ENCODE data around the gene TANC1. TPM values are rescaled to one million over a fixed set of nuclear protein-coding genes. Genes with fewer than 3 reads are reported as not detected.
A peak's percentile ranks its signal among the peaks of the same experiment; 100 is the strongest.

TANC1 gene
- total and polyA plus RNA-seq, 2 experiments from 2014 or later, result 2.8 to 9.5 TPM

DNA sequence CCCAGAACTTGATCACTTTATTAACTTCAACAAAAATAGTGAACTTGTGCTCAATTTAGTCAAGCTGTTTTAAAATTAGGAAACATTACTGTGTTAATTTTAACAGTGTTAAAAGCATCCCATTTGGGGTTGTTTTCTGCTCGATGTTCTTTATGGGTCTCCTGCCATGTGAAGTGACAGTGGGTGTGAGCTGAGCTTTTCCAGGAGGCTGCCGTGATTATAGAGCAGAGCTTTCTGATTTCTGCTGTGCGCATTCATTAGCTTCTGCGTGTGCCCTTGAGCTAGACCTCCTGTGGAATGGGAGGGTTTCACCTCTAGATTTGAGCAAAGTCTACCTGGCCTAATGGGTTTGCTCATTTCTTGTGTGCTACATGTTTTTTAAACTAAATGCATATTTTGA lies 196.6 kb downstream of the TANC1 start (continued):
- TF ChIP-seq, protein P1, sequence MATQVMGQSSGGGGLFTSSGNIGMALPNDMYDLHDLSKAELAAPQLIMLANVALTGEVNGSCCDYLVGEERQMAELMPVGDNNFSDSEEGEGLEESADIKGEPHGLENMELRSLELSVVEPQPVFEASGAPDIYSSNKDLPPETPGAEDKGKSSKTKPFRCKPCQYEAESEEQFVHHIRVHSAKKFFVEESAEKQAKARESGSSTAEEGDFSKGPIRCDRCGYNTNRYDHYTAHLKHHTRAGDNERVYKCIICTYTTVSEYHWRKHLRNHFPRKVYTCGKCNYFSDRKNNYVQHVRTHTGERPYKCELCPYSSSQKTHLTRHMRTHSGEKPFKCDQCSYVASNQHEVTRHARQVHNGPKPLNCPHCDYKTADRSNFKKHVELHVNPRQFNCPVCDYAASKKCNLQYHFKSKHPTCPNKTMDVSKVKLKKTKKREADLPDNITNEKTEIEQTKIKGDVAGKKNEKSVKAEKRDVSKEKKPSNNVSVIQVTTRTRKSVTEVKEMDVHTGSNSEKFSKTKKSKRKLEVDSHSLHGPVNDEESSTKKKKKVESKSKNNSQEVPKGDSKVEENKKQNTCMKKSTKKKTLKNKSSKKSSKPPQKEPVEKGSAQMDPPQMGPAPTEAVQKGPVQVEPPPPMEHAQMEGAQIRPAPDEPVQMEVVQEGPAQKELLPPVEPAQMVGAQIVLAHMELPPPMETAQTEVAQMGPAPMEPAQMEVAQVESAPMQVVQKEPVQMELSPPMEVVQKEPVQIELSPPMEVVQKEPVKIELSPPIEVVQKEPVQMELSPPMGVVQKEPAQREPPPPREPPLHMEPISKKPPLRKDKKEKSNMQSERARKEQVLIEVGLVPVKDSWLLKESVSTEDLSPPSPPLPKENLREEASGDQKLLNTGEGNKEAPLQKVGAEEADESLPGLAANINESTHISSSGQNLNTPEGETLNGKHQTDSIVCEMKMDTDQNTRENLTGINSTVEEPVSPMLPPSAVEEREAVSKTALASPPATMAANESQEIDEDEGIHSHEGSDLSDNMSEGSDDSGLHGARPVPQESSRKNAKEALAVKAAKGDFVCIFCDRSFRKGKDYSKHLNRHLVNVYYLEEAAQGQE (IDR thresholded peaks at IDR 0.05; ENCODE audit: unreplicated experiment), result no peak
- TF ChIP-seq ZNF331 (CRISPR knock-in tag; IDR thresholded peaks at IDR 0.05; ENCODE audit: low read depth), result no peak
- no peak for TF ChIP-seq POLR2AphosphoS5 (IDR thresholded peaks at IDR 0.05; ENCODE audit: low read depth)

DNA sequence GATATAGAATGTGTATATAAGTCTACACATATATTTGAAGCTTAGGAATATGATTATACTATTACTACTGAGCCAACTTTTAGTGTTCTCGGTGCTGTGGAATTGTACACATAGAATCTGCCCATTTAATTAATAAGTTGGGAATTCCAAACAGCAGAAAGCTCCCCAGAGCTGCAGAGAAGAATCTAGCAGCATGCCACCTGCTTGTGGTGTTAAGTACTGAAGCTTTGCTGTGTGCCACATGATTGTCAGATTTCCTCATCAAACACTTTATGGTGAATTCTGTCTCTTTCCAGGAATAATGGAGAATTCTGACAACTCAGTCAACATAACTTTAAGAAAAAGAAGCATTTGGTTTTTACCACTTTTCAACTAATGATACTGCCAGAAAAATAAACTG lies 200.3 kb downstream of the TANC1 start:
- no peaks in the 10 kb centered on the region for H3K9me3 Mint-ChIP-seq
- no peak overlapping the region for H3K4me3 Mint-ChIP-seq
- no peaks in the 10 kb centered on the region for H4K20me1 ChIP-seq (replicated peaks; ENCODE audit: insufficient read depth)
- H3K27me3 ChIP-seq (ENCODE audit: insufficient read depth), result no peaks in the 10 kb centered on the region
- H3F3A ChIP-seq (replicated peaks; ENCODE audit: low read depth), result no peaks in the 10 kb centered on the region
- no peaks in the 10 kb centered on the region for H3K4me1 Mint-ChIP-seq
- TF ChIP-seq CREB1 (CRISPR knock-in tag; IDR thresholded peaks at IDR 0.05; ENCODE audit: low read depth), result no peak
- TF ChIP-seq, protein P1 (IDR thresholded peaks at IDR 0.05; ENCODE audit: unreplicated experiment), result no peak
- TF ChIP-seq, protein P2, sequence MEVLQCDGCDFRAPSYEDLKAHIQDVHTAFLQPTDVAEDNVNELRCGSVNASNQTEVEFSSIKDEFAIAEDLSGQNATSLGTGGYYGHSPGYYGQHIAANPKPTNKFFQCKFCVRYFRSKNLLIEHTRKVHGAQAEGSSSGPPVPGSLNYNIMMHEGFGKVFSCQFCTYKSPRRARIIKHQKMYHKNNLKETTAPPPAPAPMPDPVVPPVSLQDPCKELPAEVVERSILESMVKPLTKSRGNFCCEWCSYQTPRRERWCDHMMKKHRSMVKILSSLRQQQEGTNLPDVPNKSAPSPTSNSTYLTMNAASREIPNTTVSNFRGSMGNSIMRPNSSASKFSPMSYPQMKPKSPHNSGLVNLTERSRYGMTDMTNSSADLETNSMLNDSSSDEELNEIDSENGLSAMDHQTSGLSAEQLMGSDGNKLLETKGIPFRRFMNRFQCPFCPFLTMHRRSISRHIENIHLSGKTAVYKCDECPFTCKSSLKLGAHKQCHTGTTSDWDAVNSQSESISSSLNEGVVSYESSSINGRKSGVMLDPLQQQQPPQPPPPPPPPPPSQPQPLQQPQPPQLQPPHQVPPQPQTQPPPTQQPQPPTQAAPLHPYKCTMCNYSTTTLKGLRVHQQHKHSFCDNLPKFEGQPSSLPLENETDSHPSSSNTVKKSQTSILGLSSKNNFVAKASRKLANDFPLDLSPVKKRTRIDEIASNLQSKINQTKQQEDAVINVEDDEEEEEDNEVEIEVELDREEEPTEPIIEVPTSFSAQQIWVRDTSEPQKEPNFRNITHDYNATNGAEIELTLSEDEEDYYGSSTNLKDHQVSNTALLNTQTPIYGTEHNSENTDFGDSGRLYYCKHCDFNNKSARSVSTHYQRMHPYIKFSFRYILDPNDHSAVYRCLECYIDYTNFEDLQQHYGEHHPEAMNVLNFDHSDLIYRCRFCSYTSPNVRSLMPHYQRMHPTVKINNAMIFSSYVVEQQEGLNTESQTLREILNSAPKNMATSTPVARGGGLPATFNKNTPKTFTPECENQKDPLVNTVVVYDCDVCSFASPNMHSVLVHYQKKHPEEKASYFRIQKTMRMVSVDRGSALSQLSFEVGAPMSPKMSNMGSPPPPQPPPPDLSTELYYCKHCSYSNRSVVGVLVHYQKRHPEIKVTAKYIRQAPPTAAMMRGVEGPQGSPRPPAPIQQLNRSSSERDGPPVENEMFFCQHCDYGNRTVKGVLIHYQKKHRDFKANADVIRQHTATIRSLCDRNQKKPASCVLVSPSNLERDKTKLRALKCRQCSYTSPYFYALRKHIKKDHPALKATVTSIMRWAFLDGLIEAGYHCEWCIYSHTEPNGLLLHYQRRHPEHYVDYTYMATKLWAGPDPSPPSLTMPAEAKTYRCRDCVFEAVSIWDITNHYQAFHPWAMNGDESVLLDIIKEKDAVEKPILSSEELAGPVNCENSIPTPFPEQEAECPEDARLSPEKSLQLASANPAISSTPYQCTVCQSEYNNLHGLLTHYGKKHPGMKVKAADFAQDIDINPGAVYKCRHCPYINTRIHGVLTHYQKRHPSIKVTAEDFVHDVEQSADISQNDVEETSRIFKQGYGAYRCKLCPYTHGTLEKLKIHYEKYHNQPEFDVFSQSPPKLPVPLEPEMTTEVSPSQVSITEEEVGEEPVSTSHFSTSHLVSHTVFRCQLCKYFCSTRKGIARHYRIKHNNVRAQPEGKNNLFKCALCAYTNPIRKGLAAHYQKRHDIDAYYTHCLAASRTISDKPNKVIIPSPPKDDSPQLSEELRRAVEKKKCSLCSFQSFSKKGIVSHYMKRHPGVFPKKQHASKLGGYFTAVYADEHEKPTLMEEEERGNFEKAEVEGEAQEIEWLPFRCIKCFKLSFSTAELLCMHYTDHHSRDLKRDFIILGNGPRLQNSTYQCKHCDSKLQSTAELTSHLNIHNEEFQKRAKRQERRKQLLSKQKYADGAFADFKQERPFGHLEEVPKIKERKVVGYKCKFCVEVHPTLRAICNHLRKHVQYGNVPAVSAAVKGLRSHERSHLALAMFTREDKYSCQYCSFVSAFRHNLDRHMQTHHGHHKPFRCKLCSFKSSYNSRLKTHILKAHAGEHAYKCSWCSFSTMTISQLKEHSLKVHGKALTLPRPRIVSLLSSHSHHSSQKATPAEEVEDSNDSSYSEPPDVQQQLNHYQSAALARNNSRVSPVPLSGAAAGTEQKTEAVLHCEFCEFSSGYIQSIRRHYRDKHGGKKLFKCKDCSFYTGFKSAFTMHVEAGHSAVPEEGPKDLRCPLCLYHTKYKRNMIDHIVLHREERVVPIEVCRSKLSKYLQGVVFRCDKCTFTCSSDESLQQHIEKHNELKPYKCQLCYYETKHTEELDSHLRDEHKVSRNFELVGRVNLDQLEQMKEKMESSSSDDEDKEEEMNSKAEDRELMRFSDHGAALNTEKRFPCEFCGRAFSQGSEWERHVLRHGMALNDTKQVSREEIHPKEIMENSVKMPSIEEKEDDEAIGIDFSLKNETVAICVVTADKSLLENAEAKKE (CRISPR knock-in tag; IDR thresholded peaks at IDR 0.05), result no peak
- TF ChIP-seq, protein P3, sequence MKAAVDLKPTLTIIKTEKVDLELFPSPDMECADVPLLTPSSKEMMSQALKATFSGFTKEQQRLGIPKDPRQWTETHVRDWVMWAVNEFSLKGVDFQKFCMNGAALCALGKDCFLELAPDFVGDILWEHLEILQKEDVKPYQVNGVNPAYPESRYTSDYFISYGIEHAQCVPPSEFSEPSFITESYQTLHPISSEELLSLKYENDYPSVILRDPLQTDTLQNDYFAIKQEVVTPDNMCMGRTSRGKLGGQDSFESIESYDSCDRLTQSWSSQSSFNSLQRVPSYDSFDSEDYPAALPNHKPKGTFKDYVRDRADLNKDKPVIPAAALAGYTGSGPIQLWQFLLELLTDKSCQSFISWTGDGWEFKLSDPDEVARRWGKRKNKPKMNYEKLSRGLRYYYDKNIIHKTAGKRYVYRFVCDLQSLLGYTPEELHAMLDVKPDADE (IDR thresholded peaks at IDR 0.05), result no peak
- TF ChIP-seq, protein P4, sequence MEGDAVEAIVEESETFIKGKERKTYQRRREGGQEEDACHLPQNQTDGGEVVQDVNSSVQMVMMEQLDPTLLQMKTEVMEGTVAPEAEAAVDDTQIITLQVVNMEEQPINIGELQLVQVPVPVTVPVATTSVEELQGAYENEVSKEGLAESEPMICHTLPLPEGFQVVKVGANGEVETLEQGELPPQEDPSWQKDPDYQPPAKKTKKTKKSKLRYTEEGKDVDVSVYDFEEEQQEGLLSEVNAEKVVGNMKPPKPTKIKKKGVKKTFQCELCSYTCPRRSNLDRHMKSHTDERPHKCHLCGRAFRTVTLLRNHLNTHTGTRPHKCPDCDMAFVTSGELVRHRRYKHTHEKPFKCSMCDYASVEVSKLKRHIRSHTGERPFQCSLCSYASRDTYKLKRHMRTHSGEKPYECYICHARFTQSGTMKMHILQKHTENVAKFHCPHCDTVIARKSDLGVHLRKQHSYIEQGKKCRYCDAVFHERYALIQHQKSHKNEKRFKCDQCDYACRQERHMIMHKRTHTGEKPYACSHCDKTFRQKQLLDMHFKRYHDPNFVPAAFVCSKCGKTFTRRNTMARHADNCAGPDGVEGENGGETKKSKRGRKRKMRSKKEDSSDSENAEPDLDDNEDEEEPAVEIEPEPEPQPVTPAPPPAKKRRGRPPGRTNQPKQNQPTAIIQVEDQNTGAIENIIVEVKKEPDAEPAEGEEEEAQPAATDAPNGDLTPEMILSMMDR (conservative IDR thresholded peaks at IDR 0.05; ENCODE audit: low read depth in 2 of 2), result peak; percentile 9 to 28; a peak in 1 of 4 replicates
- TF ChIP-seq STAT1 (IDR thresholded peaks at IDR 0.05; ENCODE audit: unreplicated experiment), result no peak
- no peak for TF ChIP-seq POLR2AphosphoS5 (IDR thresholded peaks at IDR 0.05; ENCODE audit: low read depth)
- DNase-seq (ENCODE audit: low spot score), result peak; percentile 21
- H3K27ac Mint-ChIP-seq, result no peak overlapping the region
- no peak overlapping the region for H3K4me2 ChIP-seq
- no peaks in the 10 kb centered on the region for H3K36me3 ChIP-seq (ENCODE audit: insufficient read depth)
- H3K27me3 Mint-ChIP-seq (ENCODE audit: insufficient read depth, low read depth, poor library complexity), result no peaks in the 10 kb centered on the region
- H3K4me1 ChIP-seq (ENCODE audit: insufficient read depth), result no peaks in the 10 kb centered on the region
- H3K27ac ChIP-seq (ENCODE audit: low read depth), result no peak overlapping the region
- no peak for ATAC-seq
- H3K9me2 ChIP-seq (ENCODE audit: insufficient read depth), result no peaks in the 10 kb centered on the region
- no peak overlapping the region for H3K4me3 ChIP-seq
- H3K79me2 ChIP-seq (replicated peaks; ENCODE audit: insufficient read depth), result no peaks in the 10 kb centered on the region
- peaks cover 2% of the 10 kb centered on the region; the same call in 2 of the 3 replicates for H3K36me3 Mint-ChIP-seq (ENCODE audit: low read depth)
- H2AFZ ChIP-seq, result no peak overlapping the region
